Measurements from ENCODE around the gene RAPGEF2. TPM values are rescaled to one million over a fixed set of nuclear protein-coding genes. Genes with fewer than 3 reads are reported as not detected.
"Not testable (repeated sequence)": the region's sequence is repeated elsewhere in the genome, so short reads cannot be mapped to it uniquely, and the experiment has no call there.

RAPGEF2 gene
- total and polyA plus RNA-seq, 2 donors (not counting 3 experiments of a cell fraction or from before 2014, with no cell fraction given) = 28.7 to 55.2 TPM

GRCh38 chr4:159116693-159117092 is 13.8 kb downstream of the RAPGEF2 start:
- H3K36me3 ChIP-seq (ENCODE audit: control insufficient read depth in 2 of 2, extremely low read depth in 1 of 2, insufficient read depth in 2 of 2, low read length in 2 of 2); H3K27me3 ChIP-seq (ENCODE audit: control insufficient read depth in 2 of 2, insufficient read depth in 2 of 2, low read length in 2 of 2); FAIRE-seq; H3K4me3 ChIP-seq (replicated peaks in 1 of 3; ENCODE audit: insufficient read depth in 1 of 3, low read depth in 1 of 3, low read length in 3 of 3); H3K4me2 ChIP-seq (ENCODE audit: insufficient read depth, low read length); DNase-seq (ENCODE audit: low read depth, low spot score); H3K9ac ChIP-seq (replicated peaks; ENCODE audit: extremely low read depth, insufficient read depth, low read length); dilution Hi-C loops (cut with MboI; ENCODE audit: extremely low pct_ligation_motif_present, low sequenced_read_pairs); H3K9me1 ChIP-seq (replicated peaks; ENCODE audit: control insufficient read depth, extremely low read depth, insufficient read depth, low read length); H3K27ac ChIP-seq (ENCODE audit: insufficient read depth, low read depth, low read length); H3K9me3 ChIP-seq (replicated peaks; ENCODE audit: control insufficient read depth, insufficient read depth, low read length); H2AFZ ChIP-seq (ENCODE audit: low read depth, low read length); H3K4me1 ChIP-seq (ENCODE audit: control insufficient read depth, extremely low read depth, insufficient read depth, low read length); BruUV-seq (replicated peaks); POLR2A ChIA-PET: not testable (repeated sequence)
- H3K79me2 ChIP-seq (ENCODE audit: control insufficient read depth, insufficient read depth, low read length) = peaks cover 80% of the 10 kb centered on the region
- CTCF ChIA-PET = interaction anchor here (0.7 to 1.3 kb wide), 3 partner anchors 9 to 23 kb away, joined by 3 read pairs; no protein-coding TSS in a partner anchor
- peaks cover 17% of the 10 kb centered on the region for H4K20me1 ChIP-seq (replicated peaks; ENCODE audit: control insufficient read depth, extremely low read depth, insufficient read depth, low read length)
- intact Hi-C loops (cut with micrococcal nuclease) = loop anchor here (1.0 kb wide), 1 partner anchor 9 kb away; no protein-coding TSS in a partner anchor

GRCh38 chr4:159117564-159117963 is 14.7 kb downstream of the RAPGEF2 start:
- Histone ChIP-seq H3K9me1 (replicated peaks; ENCODE audit: control insufficient read depth, extremely low read depth, insufficient read depth, low read length) (no peaks in the 10 kb centered on the region), H3K79me2 (ENCODE audit: control insufficient read depth, insufficient read depth, low read length) (peaks cover 76% of the 10 kb centered on the region), H3K9ac (replicated peaks; ENCODE audit: extremely low read depth, insufficient read depth, low read length) (peak overlapping the region; percentile 1), H3K4me1 (ENCODE audit: control insufficient read depth, extremely low read depth, insufficient read depth, low read length) (no peaks in the 10 kb centered on the region), H3K4me2 (ENCODE audit: insufficient read depth, low read length) (no peak overlapping the region), H3K4me3 (replicated peaks in 1 of 3; ENCODE audit: insufficient read depth in 1 of 3, low read depth in 1 of 3, low read length in 3 of 3) (no peak overlapping the region), H3K9me3 (replicated peaks; ENCODE audit: control insufficient read depth, insufficient read depth, low read length) (no peaks in the 10 kb centered on the region), H3K27ac (ENCODE audit: insufficient read depth, low read depth, low read length) (no peak overlapping the region), H4K20me1 (replicated peaks; ENCODE audit: control insufficient read depth, extremely low read depth, insufficient read depth, low read length) (peaks cover 12% of the 10 kb centered on the region), H3K27me3 (ENCODE audit: control insufficient read depth in 2 of 2, insufficient read depth in 2 of 2, low read length in 2 of 2) (no peaks in the 10 kb centered on the region), H2AFZ (ENCODE audit: low read depth, low read length) (no peak overlapping the region), H3K36me3 (ENCODE audit: control insufficient read depth in 2 of 2, extremely low read depth in 1 of 2, insufficient read depth in 2 of 2, low read length in 2 of 2) (no peaks in the 10 kb centered on the region)
- no TSS peak for BruUV-seq (replicated peaks)
- FAIRE-seq (no peak), DNase-seq (ENCODE audit: low read depth, low spot score) (no peak)
- ChIA-PET CTCF (interaction anchor here (1.3 to 1.4 kb wide), 2 partner anchors 10 to 12 kb away, joined by 3 to 5 read pairs; no protein-coding TSS in a partner anchor), POLR2A (no interaction called here)
- dilution Hi-C loops (cut with MboI; ENCODE audit: extremely low pct_ligation_motif_present, low sequenced_read_pairs) (no loop called here), intact Hi-C loops (cut with micrococcal nuclease) (loop anchor here (1.0 kb wide), 1 partner anchor 10 kb away; no protein-coding TSS in a partner anchor)
- TF ChIP-seq EZH2 (IDR thresholded peaks at IDR 0.05; ENCODE audit: borderline replicate concordance, low read depth, low read length, severe bottlenecking) (no peak), POLR2A (IDR thresholded peaks at IDR 0.05; ENCODE audit: low read depth, low read length) (no peak), POLR2AphosphoS5 (IDR thresholded peaks at IDR 0.05; ENCODE audit: insufficient read depth, low read depth, low read length) (no peak), JUN (IDR thresholded peaks at IDR 0.05; ENCODE audit: borderline replicate concordance, insufficient read depth, insufficient read length, low read depth) (no peak), FOS (IDR thresholded peaks at IDR 0.05; ENCODE audit: borderline replicate concordance, insufficient read depth, low read length) (no peak), GATA2 (IDR thresholded peaks at IDR 0.05; ENCODE audit: insufficient read depth, insufficient read length, low read depth, low read length) (no peak), MYC (IDR thresholded peaks at IDR 0.05; ENCODE audit: low read depth, low read length) (no peak), MAX (IDR thresholded peaks at IDR 0.05; ENCODE audit: insufficient read depth, insufficient read length) (no peak), CTCF (IDR thresholded peaks at IDR 0.05; ENCODE audit: extremely low read depth in 1 of 2, insufficient read depth in 1 of 2, low read depth in 1 of 2, low read length in 2 of 2) (no peak)
